ENCODE data around the gene VIT.

The VIT gene

GRCh38 chr2:36740061-36740460 is 43.6 kb downstream of the VIT start:
- in situ Hi-C loops (cut with HindIII; ENCODE audit: low pct_ligation_motif_present, low pct_unique_long_range_greater_than_20kb, low sequenced_read_pairs) = no loop called here
- DNase-seq = no peak

GRCh38 chr2:36741188-36741837 is 44.8 kb downstream of the VIT start:
- no peak for DNase-seq
- in situ Hi-C loops (cut with HindIII; ENCODE audit: low pct_ligation_motif_present, low pct_unique_long_range_greater_than_20kb, low sequenced_read_pairs) = no loop called here

- DNase-seq = no peak
- in situ Hi-C loops (cut with HindIII; ENCODE audit: low pct_ligation_motif_present, low pct_unique_long_range_greater_than_20kb, low sequenced_read_pairs) = no loop called here
Measured at GRCh38 chr2:36743954-36744353, 47.4 kb downstream of the VIT start.

GRCh38 chr2:36748166-36748565 is 51.7 kb downstream of the VIT start:
- in situ Hi-C loops (cut with HindIII; ENCODE audit: low pct_ligation_motif_present, low pct_unique_long_range_greater_than_20kb, low sequenced_read_pairs) = no loop called here
- DNase-seq = no peak

- in situ Hi-C loops (cut with HindIII; ENCODE audit: low pct_ligation_motif_present, low pct_unique_long_range_greater_than_20kb, low sequenced_read_pairs) = no loop called here
- DNase-seq = no peak
Measured at GRCh38 chr2:36750101-36750500, 53.6 kb downstream of the VIT start.

GRCh38 chr2:36753706-36754221 is 57.3 kb downstream of the VIT start:
- DNase-seq = no peak

GRCh38 chr2:36754578-36754977 is 58.1 kb downstream of the VIT start:
- in situ Hi-C loops (cut with HindIII; ENCODE audit: low pct_ligation_motif_present, low pct_unique_long_range_greater_than_20kb, low sequenced_read_pairs) = no loop called here
- no peak for DNase-seq

More at GRCh38 chr2:36753706-36754221, 57.3 kb downstream of the VIT start:
- in situ Hi-C loops (cut with HindIII; ENCODE audit: low pct_ligation_motif_present, low pct_unique_long_range_greater_than_20kb, low sequenced_read_pairs) = no loop called here

GRCh38 chr2:36756438-36756837 is 59.9 kb downstream of the VIT start:
- DNase-seq = no peak
- in situ Hi-C loops (cut with HindIII; ENCODE audit: low pct_ligation_motif_present, low pct_unique_long_range_greater_than_20kb, low sequenced_read_pairs) = no loop called here

- in situ Hi-C loops (cut with HindIII; ENCODE audit: low pct_ligation_motif_present, low pct_unique_long_range_greater_than_20kb, low sequenced_read_pairs) = no loop called here
Measured at GRCh38 chr2:36762764-36763490, 66.4 kb downstream of the VIT start.

GRCh38 chr2:36769106-36769505 is 72.6 kb downstream of the VIT start:
- DNase-seq = no peak
- in situ Hi-C loops (cut with HindIII; ENCODE audit: low pct_ligation_motif_present, low pct_unique_long_range_greater_than_20kb, low sequenced_read_pairs) = no loop called here

More at GRCh38 chr2:36762764-36763490, 66.4 kb downstream of the VIT start:
- no peak for DNase-seq

- in situ Hi-C loops (cut with HindIII; ENCODE audit: low pct_ligation_motif_present, low pct_unique_long_range_greater_than_20kb, low sequenced_read_pairs) = no loop called here
- DNase-seq = peak; percentile 61
Measured at GRCh38 chr2:36770542-36771287, 74.2 kb downstream of the VIT start.

GRCh38 chr2:36771671-36772070 is 75.2 kb downstream of the VIT start:
- no peak for DNase-seq
- in situ Hi-C loops (cut with HindIII; ENCODE audit: low pct_ligation_motif_present, low pct_unique_long_range_greater_than_20kb, low sequenced_read_pairs) = no loop called here

- in situ Hi-C loops (cut with HindIII; ENCODE audit: low pct_ligation_motif_present, low pct_unique_long_range_greater_than_20kb, low sequenced_read_pairs) = no loop called here
- no peak for DNase-seq
Measured at GRCh38 chr2:36773947-36774346, 77.4 kb downstream of the VIT start.

- in situ Hi-C loops (cut with HindIII; ENCODE audit: low pct_ligation_motif_present, low pct_unique_long_range_greater_than_20kb, low sequenced_read_pairs) = no loop called here
Measured at GRCh38 chr2:36775261-36775660, 78.8 kb downstream of the VIT start.

GRCh38 chr2:36775806-36776205 is 79.3 kb downstream of the VIT start:
- in situ Hi-C loops (cut with HindIII; ENCODE audit: low pct_ligation_motif_present, low pct_unique_long_range_greater_than_20kb, low sequenced_read_pairs) = no loop called here
- no peak for DNase-seq

More at GRCh38 chr2:36775261-36775660, 78.8 kb downstream of the VIT start:
- DNase-seq = no peak

GRCh38 chr2:36777272-36777671 is 80.8 kb downstream of the VIT start:
- in situ Hi-C loops (cut with HindIII; ENCODE audit: low pct_ligation_motif_present, low pct_unique_long_range_greater_than_20kb, low sequenced_read_pairs) = no loop called here
- no peak for DNase-seq

- no peak for DNase-seq
- in situ Hi-C loops (cut with HindIII; ENCODE audit: low pct_ligation_motif_present, low pct_unique_long_range_greater_than_20kb, low sequenced_read_pairs) = no loop called here
Measured at GRCh38 chr2:36777788-36778187, 81.3 kb downstream of the VIT start.

- DNase-seq = no peak
- in situ Hi-C loops (cut with HindIII; ENCODE audit: low pct_ligation_motif_present, low pct_unique_long_range_greater_than_20kb, low sequenced_read_pairs) = no loop called here
Measured at GRCh38 chr2:36779462-36779861, 83.0 kb downstream of the VIT start.

GRCh38 chr2:36780231-36780839 is 83.8 kb downstream of the VIT start:
- peak; percentile 74 for DNase-seq
- in situ Hi-C loops (cut with HindIII; ENCODE audit: low pct_ligation_motif_present, low pct_unique_long_range_greater_than_20kb, low sequenced_read_pairs) = no loop called here
